HG03432 (cell line): Measurements from ENCODE around the gene LNP1.

ENCODE experiments used
- ATAC-seq: cut with Tn5 transposase; IDR thresholded peaks from one replicate; pipeline ENCODE4 v1.9.1; 2021; ENCODE audit warnings: mild to moderate bottlenecking, moderate library complexity; ENCODE audit not compliant: unreplicated experiment

LNP1 gene

GRCh38 chr3:100399341-100400071 is 1.8 kb upstream of the LNP1 start:
- no peak for ATAC-seq

- peak; percentile 13 for ATAC-seq
Measured at GRCh38 chr3:100400419-100400779, 940 bp upstream of the LNP1 start.

- peak; percentile 15 for ATAC-seq
Measured at GRCh38 chr3:100401674-100402041, 319 bp downstream of the LNP1 start.

- ATAC-seq = no peak
Measured at GRCh38 chr3:100402256-100402655, 917 bp downstream of the LNP1 start.

- ATAC-seq = no peak
Measured at GRCh38 chr3:100402891-100403290, 1.6 kb downstream of the LNP1 start.

GRCh38 chr3:100403362-100404249 is 2.3 kb downstream of the LNP1 start:
- no peak for ATAC-seq

GRCh38 chr3:100404250-100404548 is 2.9 kb downstream of the LNP1 start:
- ATAC-seq = no peak

GRCh38 chr3:100407164-100407563 is 5.8 kb downstream of the LNP1 start:
- ATAC-seq = no peak

GRCh38 chr3:100407977-100408532 is 6.7 kb downstream of the LNP1 start:
- no peak for ATAC-seq

GRCh38 chr3:100411091-100411982 is 10.0 kb downstream of the LNP1 start:
- ATAC-seq = no peak

GRCh38 chr3:100412912-100413590 is 11.7 kb downstream of the LNP1 start:
- no peak for ATAC-seq

GRCh38 chr3:100413613-100414012 is 12.3 kb downstream of the LNP1 start:
- ATAC-seq = no peak

- no peak for ATAC-seq
Measured at GRCh38 chr3:100416176-100416575, 14.8 kb downstream of the LNP1 start.

GRCh38 chr3:100416863-100417262 is 15.5 kb downstream of the LNP1 start:
- ATAC-seq = no peak

GRCh38 chr3:100419406-100419805 is 18.1 kb downstream of the LNP1 start:
- ATAC-seq = no peak

GRCh38 chr3:100420885-100421284 is 19.5 kb downstream of the LNP1 start:
- ATAC-seq = no peak

- ATAC-seq = no peak
Measured at GRCh38 chr3:100423611-100424010, 22.3 kb downstream of the LNP1 start.

- no peak for ATAC-seq
Measured at GRCh38 chr3:100424261-100424660, 22.9 kb downstream of the LNP1 start.

GRCh38 chr3:100425316-100425715 is 24.0 kb downstream of the LNP1 start:
- ATAC-seq = no peak

GRCh38 chr3:100426067-100426682 is 24.8 kb downstream of the LNP1 start:
- ATAC-seq = no peak
